ENCODE measurements around the gene SLC8A2.

DNA sequence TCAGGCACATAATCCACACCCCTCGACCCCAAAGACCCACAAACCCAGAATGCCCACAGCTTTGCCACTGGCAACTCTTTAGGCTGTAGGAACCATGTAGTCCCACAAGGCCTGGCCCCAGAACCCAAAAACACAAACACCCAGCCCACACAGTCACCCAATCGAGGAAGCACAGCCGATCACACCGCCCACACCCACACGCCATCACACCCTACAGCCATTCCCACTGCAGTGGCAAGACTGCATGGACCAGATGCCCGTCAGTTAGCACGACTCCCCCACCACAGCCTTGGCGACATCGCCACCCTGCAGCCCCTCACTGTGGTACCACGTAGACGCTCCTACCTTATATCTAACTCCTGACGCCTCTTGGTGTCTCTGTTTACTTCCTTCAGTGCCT lies 28.4 kb downstream of the SLC8A2 start:
- TF ChIP-seq TARDBP (IDR thresholded peaks at IDR 0.05) (no peak), BHLHE40 (IDR thresholded peaks at IDR 0.05; ENCODE audit: borderline replicate concordance) (no peak), SP1 (IDR thresholded peaks at IDR 0.05) (no peak), ELF4 (IDR thresholded peaks at IDR 0.05) (no peak), FOXM1 (IDR thresholded peaks at IDR 0.05; ENCODE audit: borderline replicate concordance) (no peak), LEF1 (IDR thresholded peaks at IDR 0.05; ENCODE audit: borderline replicate concordance) (no peak), FOXA1 (IDR thresholded peaks at IDR 0.05) (no peak), ARNT (IDR thresholded peaks at IDR 0.05) (no peak), SUZ12 (IDR thresholded peaks at IDR 0.05) (no peak), CTBP1 (IDR thresholded peaks at IDR 0.05; ENCODE audit: borderline replicate concordance) (no peak), HDGF (IDR thresholded peaks at IDR 0.05; ENCODE audit: borderline replicate concordance) (no peak), L3MBTL2 (conservative IDR thresholded peaks at IDR 0.05) (no peak), NFRKB (IDR thresholded peaks at IDR 0.05) (no peak)
- TF ChIP-seq, protein P1, sequence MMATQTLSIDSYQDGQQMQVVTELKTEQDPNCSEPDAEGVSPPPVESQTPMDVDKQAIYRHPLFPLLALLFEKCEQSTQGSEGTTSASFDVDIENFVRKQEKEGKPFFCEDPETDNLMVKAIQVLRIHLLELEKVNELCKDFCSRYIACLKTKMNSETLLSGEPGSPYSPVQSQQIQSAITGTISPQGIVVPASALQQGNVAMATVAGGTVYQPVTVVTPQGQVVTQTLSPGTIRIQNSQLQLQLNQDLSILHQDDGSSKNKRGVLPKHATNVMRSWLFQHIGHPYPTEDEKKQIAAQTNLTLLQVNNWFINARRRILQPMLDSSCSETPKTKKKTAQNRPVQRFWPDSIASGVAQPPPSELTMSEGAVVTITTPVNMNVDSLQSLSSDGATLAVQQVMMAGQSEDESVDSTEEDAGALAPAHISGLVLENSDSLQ (IDR thresholded peaks at IDR 0.05): no peak

Data from HEK293T (cell line).